ENCODE measurements around the gene GABBR1. TPM values are rescaled to one million over a fixed set of nuclear protein-coding genes. Genes with fewer than 3 reads are reported as not detected.
A peak's percentile ranks its signal among the peaks of the same experiment; 100 is the strongest.

Gene GABBR1
- polyA plus RNA-seq, 1 donor from 2014 or later: 108 TPM

DNA sequence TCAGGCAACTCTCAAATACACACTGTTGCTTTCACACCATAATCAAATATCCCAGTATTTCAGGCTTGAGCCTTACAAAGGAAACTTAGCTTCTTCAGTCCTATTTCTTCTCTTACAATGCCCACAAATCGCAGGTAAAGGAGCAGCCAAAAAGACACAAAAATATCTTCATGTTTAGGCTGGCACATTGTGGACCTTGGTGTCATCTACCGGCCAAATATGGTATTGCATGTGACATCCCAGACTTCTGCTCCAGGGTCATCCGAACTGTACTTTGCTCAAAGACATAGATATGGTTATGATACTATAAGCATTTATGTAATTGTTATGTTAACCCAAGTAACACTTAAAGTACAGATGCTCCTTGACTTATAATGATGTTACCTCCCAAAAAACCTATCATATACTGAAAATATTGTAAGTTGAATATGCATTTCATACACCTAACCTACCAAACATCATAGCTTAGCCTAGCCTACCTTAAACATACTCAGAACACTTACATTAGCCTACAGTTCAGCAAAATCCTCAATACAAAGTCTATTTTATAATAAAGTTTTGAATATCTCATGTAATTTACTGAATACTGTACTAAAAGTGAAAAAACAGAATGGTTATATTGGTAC is 43.4 kb downstream of the GABBR1 start:
- Histone ChIP-seq H3K27me3 (ENCODE audit: insufficient read depth, low read depth, low read length) (no peaks in the 10 kb centered on the region), H3K36me3 (ENCODE audit: insufficient read depth, low read length) (no peaks in the 10 kb centered on the region), H3K9me3 (ENCODE audit: low read length) (no peaks in the 10 kb centered on the region), H3K9me2 (ENCODE audit: insufficient read depth, low read length) (no peaks in the 10 kb centered on the region), H3K9ac (ENCODE audit: low read length) (no peak overlapping the region), H3F3A (ENCODE audit: insufficient read depth, low read length, poor library complexity, severe bottlenecking) (no peaks in the 10 kb centered on the region), H3K4me2 (ENCODE audit: low read length) (no peak overlapping the region), H3K79me2 (replicated peaks; ENCODE audit: insufficient read depth, low read length) (no peaks in the 10 kb centered on the region), H4K20me1 (ENCODE audit: insufficient read depth) (no peaks in the 10 kb centered on the region), H3K4me3 (ENCODE audit: low read length) (no peak overlapping the region), H3K27ac (ENCODE audit: low read length) (no peak overlapping the region), H2AFZ (ENCODE audit: low read depth, low read length) (no peak overlapping the region)
- TF ChIP-seq EP300 (conservative IDR thresholded peaks at IDR 0.05; ENCODE audit: poor library complexity, severe bottlenecking) (no peak), SMC3 (conservative IDR thresholded peaks at IDR 0.05; ENCODE audit: poor library complexity) (peak; percentile 85), MXI1 (conservative IDR thresholded peaks at IDR 0.05; ENCODE audit: poor library complexity, severe bottlenecking) (no peak), POLR2AphosphoS5 (IDR thresholded peaks at IDR 0.05) (peak; percentile 42), TAF1 (IDR thresholded peaks at IDR 0.05; ENCODE audit: low read depth) (no peak), RAD21 (conservative IDR thresholded peaks at IDR 0.05) (peak; percentile 89), CTCF (IDR thresholded peaks at IDR 0.05; ENCODE audit: poor library complexity, severe bottlenecking) (peak; percentile 92), EZH2 (IDR thresholded peaks at IDR 0.05; ENCODE audit: borderline replicate concordance, insufficient read depth, low read length, poor library complexity, severe bottlenecking) (no peak)
- TF ChIP-seq, protein P1, sequence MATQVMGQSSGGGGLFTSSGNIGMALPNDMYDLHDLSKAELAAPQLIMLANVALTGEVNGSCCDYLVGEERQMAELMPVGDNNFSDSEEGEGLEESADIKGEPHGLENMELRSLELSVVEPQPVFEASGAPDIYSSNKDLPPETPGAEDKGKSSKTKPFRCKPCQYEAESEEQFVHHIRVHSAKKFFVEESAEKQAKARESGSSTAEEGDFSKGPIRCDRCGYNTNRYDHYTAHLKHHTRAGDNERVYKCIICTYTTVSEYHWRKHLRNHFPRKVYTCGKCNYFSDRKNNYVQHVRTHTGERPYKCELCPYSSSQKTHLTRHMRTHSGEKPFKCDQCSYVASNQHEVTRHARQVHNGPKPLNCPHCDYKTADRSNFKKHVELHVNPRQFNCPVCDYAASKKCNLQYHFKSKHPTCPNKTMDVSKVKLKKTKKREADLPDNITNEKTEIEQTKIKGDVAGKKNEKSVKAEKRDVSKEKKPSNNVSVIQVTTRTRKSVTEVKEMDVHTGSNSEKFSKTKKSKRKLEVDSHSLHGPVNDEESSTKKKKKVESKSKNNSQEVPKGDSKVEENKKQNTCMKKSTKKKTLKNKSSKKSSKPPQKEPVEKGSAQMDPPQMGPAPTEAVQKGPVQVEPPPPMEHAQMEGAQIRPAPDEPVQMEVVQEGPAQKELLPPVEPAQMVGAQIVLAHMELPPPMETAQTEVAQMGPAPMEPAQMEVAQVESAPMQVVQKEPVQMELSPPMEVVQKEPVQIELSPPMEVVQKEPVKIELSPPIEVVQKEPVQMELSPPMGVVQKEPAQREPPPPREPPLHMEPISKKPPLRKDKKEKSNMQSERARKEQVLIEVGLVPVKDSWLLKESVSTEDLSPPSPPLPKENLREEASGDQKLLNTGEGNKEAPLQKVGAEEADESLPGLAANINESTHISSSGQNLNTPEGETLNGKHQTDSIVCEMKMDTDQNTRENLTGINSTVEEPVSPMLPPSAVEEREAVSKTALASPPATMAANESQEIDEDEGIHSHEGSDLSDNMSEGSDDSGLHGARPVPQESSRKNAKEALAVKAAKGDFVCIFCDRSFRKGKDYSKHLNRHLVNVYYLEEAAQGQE (IDR thresholded peaks at IDR 0.05; ENCODE audit: borderline replicate concordance): no peak

DNA sequence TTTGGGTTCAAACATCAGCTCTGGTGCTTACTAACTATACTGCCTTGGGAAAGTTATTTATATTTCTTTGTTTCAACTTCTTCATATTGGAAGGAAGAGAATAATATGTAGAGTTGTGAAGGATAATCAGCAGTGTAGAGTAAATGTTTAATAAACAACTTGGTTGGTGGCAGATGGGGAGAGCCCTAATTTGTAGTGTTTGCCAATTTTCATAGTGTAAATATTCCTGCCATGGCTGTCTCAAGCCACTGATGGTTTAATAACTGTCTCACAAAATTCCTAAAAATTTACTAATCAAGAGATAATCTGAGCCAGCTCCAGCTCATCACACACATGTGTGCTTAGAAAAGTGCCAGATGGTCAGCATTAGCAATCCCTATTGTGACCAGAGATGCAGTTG is 48.2 kb downstream of the GABBR1 start, which contains the start of gene OR2H2:
Gene OR2H2 (plus strand): TSS at position 301 of the 400 bp plus-strand sequence. CDS start 2,824 bp downstream, outside the sequence.
- Histone ChIP-seq H3K9me2 (ENCODE audit: insufficient read depth, low read length) (no peaks in the 10 kb centered on the region), H3F3A (ENCODE audit: insufficient read depth, low read length, poor library complexity, severe bottlenecking) (no peaks in the 10 kb centered on the region), H3K9ac (ENCODE audit: low read length) (no peak within 1 kb of the TSS)

More for the DNA sequence above, 48.2 kb downstream of the GABBR1 start, which contains the start of gene OR2H2:
- Histone ChIP-seq H2AFZ (ENCODE audit: low read depth, low read length) (no peak within 1 kb of the TSS), H3K4me3 (ENCODE audit: low read length) (no peak within 1 kb of the TSS), H4K20me1 (ENCODE audit: insufficient read depth) (no peaks in the 10 kb centered on the region), H3K4me2 (ENCODE audit: low read length) (no peak within 1 kb of the TSS), H3K27ac (ENCODE audit: low read length) (no peak within 1 kb of the TSS), H3K27me3 (ENCODE audit: insufficient read depth, low read depth, low read length) (no peaks in the 10 kb centered on the region), H3K9me3 (ENCODE audit: low read length) (no peaks in the 10 kb centered on the region), H3K79me2 (replicated peaks; ENCODE audit: insufficient read depth, low read length) (no peaks in the 10 kb centered on the region), H3K36me3 (ENCODE audit: insufficient read depth, low read length) (no peaks in the 10 kb centered on the region)
- TF ChIP-seq, protein P1 (IDR thresholded peaks at IDR 0.05; ENCODE audit: borderline replicate concordance): no peak
- no peak for TF ChIP-seq EP300 (conservative IDR thresholded peaks at IDR 0.05; ENCODE audit: poor library complexity, severe bottlenecking)
- TF ChIP-seq TAF1 (IDR thresholded peaks at IDR 0.05; ENCODE audit: low read depth): no peak
- TF ChIP-seq CTCF (IDR thresholded peaks at IDR 0.05; ENCODE audit: poor library complexity, severe bottlenecking): no peak
